GM13976 (cell line): ENCODE measurements around the gene ARHGAP28.

Experiments
- DNase-seq: peaks from one replicate; pipeline ENCODE4 v3.0.0; 2012; ENCODE audit warnings: low spot score
- CTCF ChIP-seq: IDR thresholded peaks from 2 replicates; pipeline ENCODE4 v1.5.1; 2012; ENCODE audit warnings: borderline replicate concordance, mild to moderate bottlenecking; ENCODE audit not compliant: insufficient read depth; ENCODE audit errors: extremely low read depth, missing control alignments, control extremely low read depth
- in situ Hi-C: fragments of 300-500 bp; cut with MboI; formaldehyde crosslinking; loops from one replicate; pipeline ENCODE4 v1.12.0; 2022; ENCODE audit warnings: low sequenced_read_pairs, mixed read lengths, inconsistent platforms; ENCODE audit not compliant: unreplicated experiment

The ARHGAP28 gene

GRCh38 chr18:6866552-6867085, 137.1 kb downstream of the ARHGAP28 start:
- DNase-seq, result no peak
- in situ Hi-C loops, result no loop called here
- TF ChIP-seq CTCF, result no peak

- in situ Hi-C loops, result no loop called here
- no peak for DNase-seq
- no peak for TF ChIP-seq CTCF
Measured at GRCh38 chr18:6868033-6868432, 138.5 kb downstream of the ARHGAP28 start.

GRCh38 chr18:6871566-6871965, 142.1 kb downstream of the ARHGAP28 start:
- TF ChIP-seq CTCF, result no peak
- DNase-seq, result no peak
- in situ Hi-C loops, result no loop called here

- no peak for DNase-seq
- in situ Hi-C loops, result no loop called here
- no peak for TF ChIP-seq CTCF
Measured at GRCh38 chr18:6873040-6873751, 143.7 kb downstream of the ARHGAP28 start.

GRCh38 chr18:6874315-6874714, 144.8 kb downstream of the ARHGAP28 start:
- in situ Hi-C loops, result no loop called here
- DNase-seq, result no peak
- TF ChIP-seq CTCF, result no peak

- no peak for TF ChIP-seq CTCF
Measured at GRCh38 chr18:6875749-6876148, 146.2 kb downstream of the ARHGAP28 start.

More at GRCh38 chr18:6875749-6876148, 146.2 kb downstream of the ARHGAP28 start:
- in situ Hi-C loops, result loop anchor here (25.0 kb wide), 2 partner anchors 338 to 1013 kb away; no protein-coding TSS in a partner anchor
- DNase-seq, result no peak
